ENCODE measurements around the gene COL18A1.
"Not testable (repeated sequence)": the region's sequence is repeated elsewhere in the genome, so short reads cannot be mapped to it uniquely, and the experiment has no call there.

Gene COL18A1

GRCh38 chr21:45502600-45502999 lies 97.6 kb downstream of the COL18A1 start:
- no peak overlapping the region for H3K27ac ChIP-seq (ENCODE audit: poor library complexity, severe bottlenecking)
- DNase-seq (ENCODE audit: low spot score), result no peak
- H3K36me3 ChIP-seq (ENCODE audit: low read depth), result no peaks in the 10 kb centered on the region
- H3K4me1 ChIP-seq (ENCODE audit: insufficient read depth, poor library complexity, severe bottlenecking), result no peaks in the 10 kb centered on the region
- H3K27me3 ChIP-seq (ENCODE audit: insufficient read depth, poor library complexity, severe bottlenecking), result no peaks in the 10 kb centered on the region
- H3K9me3 ChIP-seq (ENCODE audit: severe bottlenecking), result no peaks in the 10 kb centered on the region
- no peak for TF ChIP-seq CTCF (IDR thresholded peaks at IDR 0.05; ENCODE audit: poor library complexity, severe bottlenecking)
- ATAC-seq (ENCODE audit: low read depth), result no peak
- no peak overlapping the region for H3K4me3 ChIP-seq (ENCODE audit: severe bottlenecking)

GRCh38 chr21:45503226-45503625 lies 98.3 kb downstream of the COL18A1 start:
- ATAC-seq (ENCODE audit: low read depth); H3K27ac ChIP-seq (ENCODE audit: poor library complexity, severe bottlenecking); H3K4me3 ChIP-seq (ENCODE audit: severe bottlenecking); H3K9me3 ChIP-seq (ENCODE audit: severe bottlenecking); H3K4me1 ChIP-seq (ENCODE audit: insufficient read depth, poor library complexity, severe bottlenecking); H3K36me3 ChIP-seq (ENCODE audit: low read depth); H3K27me3 ChIP-seq (ENCODE audit: insufficient read depth, poor library complexity, severe bottlenecking); DNase-seq (ENCODE audit: low spot score): not testable (repeated sequence)

- Histone ChIP-seq H3K36me3 (ENCODE audit: low read depth) (no peaks in the 10 kb centered on the region), H3K27ac (ENCODE audit: poor library complexity, severe bottlenecking) (no peak overlapping the region), H3K4me3 (ENCODE audit: severe bottlenecking) (no peak overlapping the region), H3K27me3 (ENCODE audit: insufficient read depth, poor library complexity, severe bottlenecking) (no peaks in the 10 kb centered on the region), H3K9me3 (ENCODE audit: severe bottlenecking) (no peaks in the 10 kb centered on the region), H3K4me1 (ENCODE audit: insufficient read depth, poor library complexity, severe bottlenecking) (no peaks in the 10 kb centered on the region)
- peak; percentile 54 for DNase-seq (ENCODE audit: low spot score)
- no peak for ATAC-seq (ENCODE audit: low read depth)
- TF ChIP-seq CTCF (IDR thresholded peaks at IDR 0.05; ENCODE audit: poor library complexity, severe bottlenecking), result no peak
These were observed 99.1 kb downstream of the COL18A1 start for GRCh38 chr21:45504021-45504515.

- no peak for ATAC-seq (ENCODE audit: low read depth)
- no peak for TF ChIP-seq CTCF (IDR thresholded peaks at IDR 0.05; ENCODE audit: poor library complexity, severe bottlenecking)
- Histone ChIP-seq H3K4me1 (ENCODE audit: insufficient read depth, poor library complexity, severe bottlenecking) (no peaks in the 10 kb centered on the region), H3K9me3 (ENCODE audit: severe bottlenecking) (no peaks in the 10 kb centered on the region), H3K36me3 (ENCODE audit: low read depth) (no peaks in the 10 kb centered on the region), H3K27ac (ENCODE audit: poor library complexity, severe bottlenecking) (no peak overlapping the region), H3K27me3 (ENCODE audit: insufficient read depth, poor library complexity, severe bottlenecking) (no peaks in the 10 kb centered on the region), H3K4me3 (ENCODE audit: severe bottlenecking) (no peak overlapping the region)
- DNase-seq (ENCODE audit: low spot score), result peak; percentile 49
These were observed 99.8 kb downstream of the COL18A1 start for GRCh38 chr21:45504516-45505415.

GRCh38 chr21:45505416-45506021 lies 100.6 kb downstream of the COL18A1 start:
- TF ChIP-seq CTCF (IDR thresholded peaks at IDR 0.05; ENCODE audit: poor library complexity, severe bottlenecking), result no peak
- Histone ChIP-seq H3K4me3 (ENCODE audit: severe bottlenecking) (no peak overlapping the region), H3K9me3 (ENCODE audit: severe bottlenecking) (no peaks in the 10 kb centered on the region), H3K36me3 (ENCODE audit: low read depth) (no peaks in the 10 kb centered on the region), H3K27ac (ENCODE audit: poor library complexity, severe bottlenecking) (no peak overlapping the region), H3K27me3 (ENCODE audit: insufficient read depth, poor library complexity, severe bottlenecking) (no peaks in the 10 kb centered on the region), H3K4me1 (ENCODE audit: insufficient read depth, poor library complexity, severe bottlenecking) (no peaks in the 10 kb centered on the region)
- DNase-seq (ENCODE audit: low spot score) (peak; percentile 61), ATAC-seq (ENCODE audit: low read depth) (no peak)
